HG03039 (cell line): ENCODE results near the gene ARL3.
A peak's percentile ranks its signal among the peaks of the same experiment; 100 is the strongest.
"Not testable (repeated sequence)": the region's sequence is repeated elsewhere in the genome, so short reads cannot be mapped to it uniquely, and the experiment has no call there.

Experiments
- ATAC-seq: cut with Tn5 transposase; IDR thresholded peaks from one replicate; pipeline ENCODE4 v1.9.1; 2021; ENCODE audit warnings: mild to moderate bottlenecking, moderate library complexity; ENCODE audit not compliant: unreplicated experiment

Gene ARL3

DNA sequence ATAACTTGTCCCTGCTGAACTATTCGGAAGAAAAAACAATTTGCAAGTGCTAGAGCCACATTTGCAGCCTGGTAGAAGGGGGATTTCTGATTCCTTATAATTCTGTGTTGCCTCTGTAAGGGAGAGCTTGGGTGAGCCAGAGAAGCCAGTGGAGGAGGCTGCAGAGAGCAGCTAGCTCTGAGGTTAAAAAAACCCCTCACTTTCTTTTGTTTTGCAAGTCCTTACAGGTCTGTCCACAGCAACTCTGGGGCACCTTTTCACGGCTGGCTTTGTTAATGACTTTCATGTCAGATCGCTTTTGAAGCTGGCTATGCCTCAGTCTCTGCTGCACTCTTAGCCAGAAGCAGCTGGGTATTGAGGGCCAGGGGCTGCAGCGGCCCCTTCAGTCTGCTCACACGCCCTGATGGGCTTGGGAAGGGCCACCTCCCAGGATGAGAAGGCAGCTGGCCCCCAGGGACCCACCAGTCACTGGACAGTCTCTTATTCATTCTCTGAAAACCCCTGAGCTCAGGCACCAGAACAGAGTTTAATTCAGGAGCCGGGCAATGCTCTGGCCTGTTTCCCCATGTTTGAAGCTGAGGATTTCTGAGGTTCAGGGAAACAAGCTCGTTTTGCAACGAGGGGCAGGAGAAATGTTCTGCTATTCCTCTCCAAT, 39.1 kb downstream of the ARL3 start:
- ATAC-seq: no peak

DNA sequence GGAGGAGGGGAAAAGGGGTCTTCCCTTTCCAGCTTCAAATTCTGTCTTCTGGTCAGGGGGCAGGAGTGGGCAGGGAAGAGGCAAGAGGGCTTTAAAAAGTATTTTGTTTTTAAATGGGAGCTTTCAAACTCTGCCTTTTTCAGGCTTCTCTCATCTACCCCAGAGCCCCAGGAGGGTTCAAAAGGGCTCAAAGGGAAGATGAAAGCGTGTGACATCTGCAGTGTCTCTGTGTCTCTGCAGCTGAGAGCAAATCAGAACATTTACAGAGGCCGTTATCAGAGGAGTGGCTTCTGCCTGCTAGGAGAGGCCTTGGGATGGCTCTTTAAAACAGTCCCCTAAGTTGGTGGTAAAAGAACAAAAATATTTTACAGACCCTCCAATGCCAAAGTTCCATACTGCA, 39.6 kb downstream of the ARL3 start:
- ATAC-seq: no peak

DNA sequence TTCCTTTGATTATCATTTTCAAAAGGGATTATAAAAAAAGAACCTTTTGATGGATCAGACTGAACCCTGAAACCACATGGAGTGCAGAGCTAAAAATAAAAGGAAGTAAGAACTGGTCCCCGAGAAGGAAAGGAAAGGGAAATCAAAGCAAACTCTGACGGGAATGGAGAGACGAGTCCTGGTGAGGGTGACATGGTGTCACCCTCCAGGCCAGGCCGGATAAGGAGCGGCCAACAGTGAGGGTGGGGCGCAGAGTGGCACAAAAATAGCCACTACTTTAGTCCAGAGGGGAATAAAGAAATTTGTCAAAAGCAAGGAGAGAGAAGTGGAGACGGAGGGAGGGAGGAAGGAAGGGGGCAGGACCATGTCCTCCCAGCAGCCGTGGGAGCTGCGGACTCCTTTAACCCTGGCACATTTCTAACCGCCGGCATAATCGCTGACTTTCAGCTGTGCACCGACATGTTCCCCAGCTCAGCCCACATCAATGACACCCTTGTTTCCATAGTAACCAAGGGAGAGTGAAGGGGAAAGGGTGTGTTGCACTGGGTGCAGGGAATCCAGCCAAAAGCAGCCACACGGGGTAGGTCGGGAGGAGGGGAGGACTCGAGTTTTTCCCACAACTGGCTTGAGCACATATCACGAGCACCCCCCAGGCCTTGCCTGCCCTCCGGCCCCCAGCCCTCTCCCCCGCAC, 40.2 kb downstream of the ARL3 start:
- ATAC-seq: no peak

- ATAC-seq: no peak
Observed at GRCh38 chr10:102673236-102673818, 40.9 kb downstream of the ARL3 start.

DNA sequence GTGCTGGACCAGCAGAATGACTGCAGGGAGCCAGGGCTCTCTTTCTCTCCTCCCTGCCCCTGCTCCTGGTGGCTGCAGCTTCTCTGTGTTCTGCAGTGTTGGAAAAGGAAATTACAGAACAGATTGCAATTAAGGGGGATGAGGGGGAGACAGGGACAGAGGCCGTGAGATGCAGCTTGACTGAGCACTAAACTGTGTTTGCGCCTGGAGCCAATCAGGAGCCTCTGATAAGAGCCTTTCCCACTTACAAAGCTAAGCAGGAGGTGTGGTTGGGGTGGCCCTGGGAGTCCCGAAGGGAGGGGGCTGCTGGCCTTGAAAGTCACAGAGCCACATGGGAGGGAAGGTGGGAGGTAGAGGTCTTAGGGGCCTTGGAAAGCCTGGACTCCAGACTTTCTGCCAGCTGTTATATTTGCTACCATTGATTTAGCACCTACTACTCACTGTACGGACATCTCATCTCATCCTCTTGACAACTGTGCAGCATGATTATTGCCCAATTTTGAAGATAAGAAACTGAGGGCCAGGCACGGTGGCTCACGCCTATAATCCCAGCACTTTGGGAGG, 43.2 kb downstream of the ARL3 start:
- ATAC-seq: no peak

DNA sequence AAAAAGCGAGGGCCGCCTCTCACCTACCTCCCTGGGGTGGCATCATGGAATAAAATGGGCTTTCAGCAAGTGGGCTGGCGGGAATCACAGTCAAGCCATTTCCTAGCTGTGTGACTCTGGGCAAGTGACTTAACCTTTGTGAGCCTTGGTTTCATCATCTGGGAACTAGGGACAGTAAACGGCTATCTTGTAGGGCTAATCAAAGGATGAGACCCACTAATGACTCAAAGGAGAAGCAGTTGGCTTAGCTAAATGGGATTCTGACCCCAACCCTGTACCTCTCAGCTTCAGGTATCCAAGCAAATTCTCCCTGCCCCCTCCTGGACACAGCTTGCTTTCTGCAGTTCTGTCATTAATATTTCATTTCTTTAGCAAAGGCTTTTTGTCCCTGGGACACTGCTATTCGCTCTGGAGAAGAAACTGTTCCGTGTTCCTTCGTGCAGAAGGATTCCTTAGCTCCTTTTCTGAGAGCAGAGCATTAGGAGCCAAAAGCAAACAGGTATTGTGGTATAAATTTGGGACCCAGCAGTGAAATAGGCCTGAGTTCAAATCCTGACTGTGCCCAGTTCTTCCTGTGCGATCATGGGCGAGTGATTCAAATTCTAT, 44.0 kb downstream of the ARL3 start:
- ATAC-seq: no peak

DNA sequence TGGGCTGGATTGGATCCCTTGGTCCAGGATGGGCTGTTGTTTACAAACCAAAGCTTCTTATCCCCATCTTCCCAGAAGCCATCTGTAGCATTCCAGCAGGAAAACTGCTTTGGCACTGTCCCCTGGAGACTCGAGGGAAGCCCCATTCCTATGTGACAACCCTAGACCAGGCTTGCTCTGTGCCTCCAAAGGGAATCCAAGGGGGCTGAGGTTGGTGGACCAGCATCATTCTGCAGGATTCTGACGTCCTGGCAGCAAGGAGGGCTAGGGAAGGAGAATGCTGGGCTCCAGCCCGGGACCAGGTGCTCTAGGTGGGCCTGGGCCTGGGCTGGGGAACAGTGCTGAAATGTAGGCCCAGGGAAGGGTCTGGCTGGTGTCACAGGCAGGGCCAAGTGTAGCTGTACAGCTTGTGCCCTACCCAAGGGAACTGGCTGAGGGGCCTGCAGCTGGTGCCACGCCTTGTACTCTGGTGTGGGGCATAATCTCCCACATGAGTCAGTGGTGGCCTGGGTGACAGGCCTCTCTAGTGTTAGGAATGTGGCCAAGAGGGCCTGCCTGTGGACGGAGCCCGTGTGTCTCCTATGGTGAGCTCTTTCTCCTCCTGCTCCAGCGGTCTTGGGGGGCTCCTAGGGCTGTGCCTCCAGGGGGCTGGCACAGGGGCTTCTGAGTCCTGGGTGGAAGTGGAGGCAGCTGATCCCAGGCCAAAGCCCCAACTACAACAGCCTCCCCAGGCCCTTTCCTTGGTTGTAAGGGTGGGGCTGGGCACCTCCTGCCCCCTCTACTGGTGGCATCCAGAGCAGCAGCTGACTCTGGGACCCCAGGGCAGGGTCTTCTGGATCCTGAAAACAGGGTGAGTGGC, 44.8 kb downstream of the ARL3 start:
- no peak for ATAC-seq

DNA sequence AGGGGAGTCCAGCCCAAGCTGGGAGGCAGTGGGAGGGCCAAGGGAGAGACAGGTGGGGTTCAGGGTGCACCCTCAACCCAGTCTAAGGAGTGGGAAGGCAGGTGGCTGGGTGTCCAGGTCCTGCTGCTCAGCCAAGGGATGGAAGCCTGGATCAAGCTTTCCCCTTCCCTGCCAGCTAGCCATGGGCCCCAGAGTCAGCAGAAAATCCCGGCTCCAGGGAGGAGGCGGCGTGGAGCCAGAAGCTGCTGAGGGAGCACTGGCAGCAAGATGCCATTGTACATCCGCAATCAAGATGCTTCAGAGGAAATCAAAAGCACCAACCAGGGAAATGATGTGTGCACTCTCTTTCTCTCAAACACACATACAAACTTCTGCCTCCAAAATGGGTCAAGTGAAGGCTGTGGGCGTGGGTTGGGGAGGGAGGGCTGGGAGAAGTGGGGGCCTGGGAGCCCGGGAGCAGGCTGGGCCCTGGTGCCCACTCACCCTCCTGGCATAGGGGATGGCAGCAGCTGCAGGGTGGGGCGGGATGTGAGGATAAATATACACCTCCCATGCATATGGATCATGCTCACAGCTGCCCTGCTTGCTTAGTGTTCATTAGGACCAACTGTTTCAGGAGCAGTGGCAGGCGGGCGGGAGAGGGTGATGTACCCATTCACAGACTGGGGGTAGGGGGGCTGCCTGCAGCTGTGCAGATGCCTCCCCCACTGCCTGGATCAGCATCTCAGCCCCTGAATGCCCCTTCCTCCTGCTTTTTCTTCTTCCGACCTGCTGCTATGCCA, 45.7 kb downstream of the ARL3 start:
- ATAC-seq: no peak

DNA sequence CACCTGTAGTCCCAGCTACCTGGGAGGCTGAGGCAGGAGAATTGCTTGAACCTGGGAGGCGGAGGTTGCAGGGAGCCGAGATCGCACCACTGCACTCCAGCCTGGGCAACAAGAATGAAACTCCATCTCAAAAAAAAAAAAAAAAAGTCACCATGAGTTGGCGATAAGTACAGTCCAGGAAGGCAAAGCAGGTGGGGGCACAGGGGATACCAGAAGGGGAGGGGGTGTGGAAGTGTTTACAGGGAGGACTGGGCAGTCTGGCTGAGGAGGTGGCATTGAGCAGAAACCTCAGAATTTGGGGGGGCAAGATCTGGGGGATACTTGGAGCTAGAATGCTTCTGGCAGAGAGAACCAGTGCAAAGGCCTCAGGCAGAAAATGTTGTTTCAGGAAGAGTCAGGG, 46.8 kb downstream of the ARL3 start:
- ATAC-seq: not testable (repeated sequence)

DNA sequence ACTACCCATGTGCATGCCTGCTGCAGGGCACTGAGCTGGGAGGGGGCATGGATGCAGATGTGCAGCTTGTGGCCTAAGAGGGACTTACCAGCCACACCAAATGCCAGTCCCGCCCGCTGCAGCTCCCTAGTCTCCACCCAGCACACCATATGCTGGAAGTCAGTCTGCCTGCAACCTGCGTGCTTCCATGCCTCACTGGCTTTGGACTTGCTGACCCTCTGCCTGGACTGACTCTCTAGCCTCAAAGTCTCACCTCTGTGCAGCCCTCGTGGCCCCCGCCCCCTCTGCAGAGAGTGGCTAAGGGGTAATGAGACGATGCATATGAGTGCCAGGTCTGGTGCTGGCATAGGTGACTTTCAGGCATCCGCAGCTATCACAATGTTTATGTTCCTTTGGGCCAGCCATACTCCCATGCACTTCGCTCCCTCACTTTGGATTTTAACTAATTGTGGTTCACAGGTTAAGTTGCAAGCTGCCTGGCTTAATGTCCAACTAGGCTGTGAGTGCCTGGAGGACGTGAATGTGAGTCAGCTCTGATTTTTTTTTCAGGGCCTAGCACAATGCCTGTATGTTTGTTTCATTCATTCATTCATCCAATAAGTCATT, 48.2 kb downstream of the ARL3 start:
- ATAC-seq: no peak

DNA sequence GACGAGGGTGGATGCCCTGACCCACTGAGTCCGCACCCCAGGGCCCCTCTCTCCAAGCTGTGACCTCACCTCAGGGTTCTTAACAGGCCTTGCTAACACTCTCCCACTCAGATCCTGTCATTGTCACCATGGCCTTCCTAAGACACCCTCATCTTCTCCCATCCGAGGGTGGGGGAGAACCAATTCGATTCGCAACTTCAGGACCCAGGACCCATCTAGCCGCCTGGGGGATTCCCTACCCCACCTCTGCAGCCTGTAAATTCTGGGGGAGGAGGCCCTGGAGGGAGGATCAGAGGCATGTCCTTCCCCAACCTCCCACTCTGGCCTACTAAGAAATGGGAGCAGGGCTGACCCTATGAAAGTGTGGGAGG, 52.6 kb downstream of the ARL3 start:
- ATAC-seq: no peak

GRCh38 chr10:102660888-102661657, 53.1 kb downstream of the ARL3 start:
- peak; percentile 75 for ATAC-seq

- ATAC-seq: no peak
Observed at GRCh38 chr10:102658802-102659201, 55.4 kb downstream of the ARL3 start.

- no peak for ATAC-seq
Observed at GRCh38 chr10:102657984-102658724, 56.0 kb downstream of the ARL3 start.

- no peak for ATAC-seq
Observed at GRCh38 chr10:102657451-102657850, 56.7 kb downstream of the ARL3 start.

- no peak for ATAC-seq
Observed at GRCh38 chr10:102656791-102657371, 57.3 kb downstream of the ARL3 start.

DNA sequence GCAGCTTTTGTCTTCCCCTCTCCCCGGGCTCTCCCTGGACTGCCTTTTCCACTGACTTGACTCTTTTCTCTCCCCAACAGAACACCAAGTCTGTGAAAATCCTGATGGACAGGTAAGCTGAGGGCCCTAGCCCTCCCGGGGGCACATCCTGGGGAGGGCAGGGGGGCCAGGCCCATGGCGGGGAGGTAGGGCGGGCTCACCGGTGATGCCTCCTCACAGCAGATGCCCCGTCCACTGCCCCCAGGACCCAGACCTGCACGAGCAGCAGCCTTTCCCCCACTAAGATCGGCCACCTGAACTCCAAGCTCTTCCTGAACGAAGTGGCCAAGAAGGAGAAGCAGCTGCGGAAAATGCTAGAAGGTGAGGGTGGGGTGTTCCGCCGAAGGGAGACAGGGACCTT, 58.2 kb downstream of the ARL3 start:
- ATAC-seq: no peak

GRCh38 chr10:102654969-102655368, 59.2 kb downstream of the ARL3 start:
- ATAC-seq: no peak
